Brain microvascular endothelial cell (primary cell): Measurements from ENCODE around the gene PPCDC.

Source experiments
- DNase-seq: peaks from one replicate; pipeline ENCODE4 v3.0.0-alpha.2; 2020
- H3K27ac ChIP-seq: fragments of 250-450 bp; sonication (Bioruptor Pico); 2 replicates; pipeline ENCODE4 v1.5.1; 2020; ENCODE audit warnings: mild to moderate bottlenecking, moderate library complexity
- H3K27me3 ChIP-seq: fragments of 250-450 bp; sonication (Bioruptor Pico); replicated peaks from 2 replicates; pipeline ENCODE4 v1.5.1; 2020; ENCODE audit warnings: mild to moderate bottlenecking
- H3K36me3 ChIP-seq: fragments of 250-450 bp; sonication (Bioruptor Pico); replicated peaks from 2 replicates; pipeline ENCODE4 v1.5.1; 2020; ENCODE audit warnings: mild to moderate bottlenecking
- H3K4me3 ChIP-seq: 2 replicates; pipeline ENCODE4 v1.5.1; 2011; ENCODE audit warnings: low read depth, mild to moderate bottlenecking, control low read depth, low read length, moderate library complexity
- in situ Hi-C: cut with HindIII; loops from 2 replicates; pipeline ENCODE4 v1.10.0; 2017; ENCODE audit warnings: low sequenced_read_pairs, low pct_ligation_motif_present
- TF ChIP-seq, protein P1 (sequence below): IDR thresholded peaks from 2 replicates; pipeline ENCODE4 v1.5.1; 2011; ENCODE audit warnings: low read depth, mild to moderate bottlenecking, moderate library complexity, low read length, control low read depth, inconsistent platforms; ENCODE audit errors: missing control alignments

PPCDC gene

DNA sequence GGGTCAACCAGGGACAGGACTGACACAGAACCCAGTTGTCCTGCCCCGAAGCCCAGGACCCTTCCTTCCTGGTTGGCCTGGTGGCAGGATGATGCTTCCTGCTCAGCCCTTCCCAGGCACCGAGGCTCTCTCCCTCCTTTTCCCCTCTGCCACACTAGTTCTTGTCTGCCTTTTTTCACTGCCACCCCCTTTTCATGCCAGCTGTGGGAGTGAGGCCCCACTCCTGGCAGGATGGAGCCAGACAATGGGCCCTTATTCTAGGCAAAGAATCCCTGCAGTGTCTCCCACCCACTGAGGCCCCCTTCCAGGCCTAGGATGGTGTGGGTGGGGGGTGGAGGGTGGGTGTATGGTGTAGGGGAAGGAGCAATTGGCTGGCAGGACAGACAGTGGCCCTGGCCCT lies 29.2 kb upstream of the PPCDC start:
- no peak for DNase-seq
- no peak overlapping the region for H3K27ac ChIP-seq
- H3K36me3 ChIP-seq = no peaks in the 10 kb centered on the region
- H3K4me3 ChIP-seq = no peak overlapping the region
- peaks cover 13% of the 10 kb centered on the region for H3K27me3 ChIP-seq
- in situ Hi-C loops = no loop called here
- TF ChIP-seq, protein P1, sequence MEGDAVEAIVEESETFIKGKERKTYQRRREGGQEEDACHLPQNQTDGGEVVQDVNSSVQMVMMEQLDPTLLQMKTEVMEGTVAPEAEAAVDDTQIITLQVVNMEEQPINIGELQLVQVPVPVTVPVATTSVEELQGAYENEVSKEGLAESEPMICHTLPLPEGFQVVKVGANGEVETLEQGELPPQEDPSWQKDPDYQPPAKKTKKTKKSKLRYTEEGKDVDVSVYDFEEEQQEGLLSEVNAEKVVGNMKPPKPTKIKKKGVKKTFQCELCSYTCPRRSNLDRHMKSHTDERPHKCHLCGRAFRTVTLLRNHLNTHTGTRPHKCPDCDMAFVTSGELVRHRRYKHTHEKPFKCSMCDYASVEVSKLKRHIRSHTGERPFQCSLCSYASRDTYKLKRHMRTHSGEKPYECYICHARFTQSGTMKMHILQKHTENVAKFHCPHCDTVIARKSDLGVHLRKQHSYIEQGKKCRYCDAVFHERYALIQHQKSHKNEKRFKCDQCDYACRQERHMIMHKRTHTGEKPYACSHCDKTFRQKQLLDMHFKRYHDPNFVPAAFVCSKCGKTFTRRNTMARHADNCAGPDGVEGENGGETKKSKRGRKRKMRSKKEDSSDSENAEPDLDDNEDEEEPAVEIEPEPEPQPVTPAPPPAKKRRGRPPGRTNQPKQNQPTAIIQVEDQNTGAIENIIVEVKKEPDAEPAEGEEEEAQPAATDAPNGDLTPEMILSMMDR = no peak

DNA sequence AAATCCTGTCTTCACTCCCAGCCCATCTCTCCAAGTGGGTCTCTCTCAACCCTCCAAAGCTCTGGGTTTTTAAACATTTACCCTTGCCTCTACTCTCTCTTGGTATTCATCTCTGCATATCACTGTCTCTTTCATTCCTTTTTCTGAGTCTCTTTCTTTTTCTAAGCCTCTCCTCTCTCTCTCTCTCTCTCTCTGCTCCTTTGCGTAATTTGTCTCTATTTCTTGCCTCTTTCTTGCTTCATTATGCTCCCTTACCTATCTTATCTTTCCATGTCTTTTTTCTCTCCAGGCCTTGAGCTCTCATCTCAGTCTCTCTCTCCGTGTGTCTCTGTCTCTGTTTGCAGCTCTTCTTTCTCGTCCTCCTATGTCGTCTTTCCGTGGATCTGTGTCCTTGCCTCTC lies 28.7 kb upstream of the PPCDC start:
- in situ Hi-C loops = no loop called here
- no peak for DNase-seq
- H3K4me3 ChIP-seq = no peak overlapping the region
- peaks cover 13% of the 10 kb centered on the region for H3K27me3 ChIP-seq
- no peaks in the 10 kb centered on the region for H3K36me3 ChIP-seq
- TF ChIP-seq, protein P1 = no peak
- no peak overlapping the region for H3K27ac ChIP-seq

DNA sequence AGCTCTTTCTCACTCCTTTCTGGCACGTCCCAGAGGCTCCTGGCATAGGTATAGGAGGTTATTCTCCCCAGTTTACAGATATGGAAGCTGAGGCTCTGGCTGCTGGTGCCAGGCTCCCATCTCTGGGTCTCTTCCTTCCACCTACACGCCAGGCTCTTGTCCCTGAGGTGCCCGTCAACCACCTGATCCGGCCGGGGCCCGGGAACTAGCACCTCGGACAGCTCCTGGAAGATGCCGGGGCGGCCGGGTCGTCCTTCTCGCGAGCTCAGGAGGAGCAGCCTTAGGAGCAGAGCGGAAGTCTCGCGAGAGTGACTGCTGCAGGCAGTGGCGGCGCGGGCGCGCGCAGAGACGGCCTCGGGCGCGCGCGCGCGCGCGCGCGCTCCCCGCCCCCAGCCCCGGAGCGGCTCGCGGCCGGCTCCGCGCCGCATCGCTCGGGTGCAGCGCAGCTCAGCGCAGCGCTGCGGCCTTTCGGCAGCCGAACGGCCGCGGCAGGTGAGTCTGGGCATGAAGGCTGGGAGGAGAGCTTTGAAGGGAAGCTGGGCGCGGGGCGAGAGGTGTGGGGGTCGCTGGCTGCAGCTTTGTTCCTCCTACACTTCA lies 28.1 kb upstream of the PPCDC start, which contains the start of gene SCAMP5:
Gene SCAMP5 (plus strand): TSS at position 382 of the 597 bp plus-strand sequence. CDS start 16,277 bp downstream, outside the sequence.
- in situ Hi-C loops = no loop called here
- peak within 1 kb of the TSS; percentile 75 for H3K4me3 ChIP-seq

DNA sequence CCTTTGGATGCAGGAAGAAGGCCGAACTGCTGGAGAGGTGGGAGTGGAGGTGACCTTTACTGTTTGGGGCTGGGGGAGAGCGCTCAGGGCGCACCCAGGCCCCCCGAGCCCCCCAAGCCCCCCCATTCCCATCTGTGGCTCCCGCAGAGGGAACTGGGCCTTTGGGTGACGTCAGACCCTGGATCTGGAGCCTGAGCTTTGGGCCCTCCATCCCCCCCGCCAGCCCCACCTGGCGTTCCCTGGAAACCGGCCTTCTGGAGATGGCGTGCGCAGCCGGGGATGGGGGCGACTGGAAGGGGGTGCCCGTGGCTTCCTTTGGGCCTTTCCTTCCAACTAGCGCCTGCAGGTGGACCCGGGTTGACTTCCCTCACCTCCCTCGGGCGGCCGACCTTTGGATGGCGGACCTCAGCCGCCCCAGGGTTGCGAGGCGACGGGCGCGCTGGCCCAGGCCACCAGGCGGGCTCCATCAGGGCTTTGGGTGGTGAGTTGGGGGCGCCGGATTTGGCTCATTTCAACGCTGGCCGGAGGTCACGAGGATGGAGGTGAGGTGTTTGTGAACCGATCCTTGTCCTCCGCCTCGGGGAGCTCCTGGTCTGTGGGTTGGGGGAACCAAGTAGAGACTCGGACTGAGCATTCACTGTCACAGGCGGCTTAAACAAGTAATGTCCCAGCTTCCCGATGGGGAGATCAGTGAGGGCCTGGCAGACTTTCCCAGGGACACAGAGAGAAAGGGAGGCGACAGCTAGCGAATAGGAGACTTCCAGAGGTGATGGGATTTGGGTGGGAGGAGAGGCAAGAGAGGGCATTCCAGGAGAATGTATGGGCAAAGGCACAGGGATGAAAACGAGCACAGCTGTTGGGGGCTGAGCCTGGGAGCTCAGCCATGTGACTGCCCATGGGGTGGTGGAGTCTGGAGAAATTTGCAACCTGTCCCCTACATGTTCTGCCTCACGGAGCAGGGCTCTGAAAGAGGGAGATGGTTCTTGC lies 27.3 kb upstream of the PPCDC start:
- Histone ChIP-seq H3K4me3 (peak overlapping the region; percentile 75), H3K27ac (no peak overlapping the region), H3K27me3 (peaks cover 13% of the 10 kb centered on the region), H3K36me3 (no peaks in the 10 kb centered on the region)
- DNase-seq = no peak
- in situ Hi-C loops = no loop called here
- TF ChIP-seq, protein P1 = no peak

More for the DNA sequence above, 28.1 kb upstream of the PPCDC start, which contains the start of gene SCAMP5:
- Histone ChIP-seq H3K36me3 (no peaks in the 10 kb centered on the region), H3K27me3 (peaks cover 13% of the 10 kb centered on the region), H3K27ac (no peak within 1 kb of the TSS)
- TF ChIP-seq, protein P1 = no peak
- peak; percentile 89 for DNase-seq

DNA sequence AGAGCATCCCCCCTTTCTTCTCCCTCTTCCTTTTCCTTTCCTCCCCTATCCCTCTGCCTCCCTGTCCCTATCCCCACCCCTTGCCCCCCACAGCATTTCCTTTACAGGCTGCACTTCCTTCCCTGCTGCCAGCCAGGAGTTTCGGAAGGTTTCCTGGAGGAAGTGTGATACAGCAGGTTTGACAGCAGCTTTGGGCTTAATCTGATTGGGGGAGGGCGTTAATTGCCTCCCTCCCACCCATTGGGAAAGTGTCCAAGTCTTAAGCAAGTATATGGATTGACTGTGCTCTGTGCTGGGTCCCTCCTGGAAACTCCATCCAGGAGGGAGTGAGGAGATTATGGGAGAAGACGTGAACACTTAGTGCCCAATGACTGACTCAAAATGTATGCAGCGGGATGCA lies 26.2 kb upstream of the PPCDC start:
- no peaks in the 10 kb centered on the region for H3K36me3 ChIP-seq
- H3K27me3 ChIP-seq = peaks cover 13% of the 10 kb centered on the region
- no peak overlapping the region for H3K27ac ChIP-seq
- no peak overlapping the region for H3K4me3 ChIP-seq
- in situ Hi-C loops = no loop called here
- no peak for DNase-seq
- TF ChIP-seq, protein P1 = no peak
